Measurements from ENCODE around the gene SCPEP1. TPM values are rescaled to one million over a fixed set of nuclear protein-coding genes. Genes with fewer than 3 reads are reported as not detected.
"Not testable (repeated sequence)": the region's sequence is repeated elsewhere in the genome, so short reads cannot be mapped to it uniquely, and the experiment has no call there.

The SCPEP1 gene
- total RNA-seq, 1 experiment from 2014 or later = 19.4 TPM

GRCh38 chr17:56978441-56979090 lies 635 bp downstream of the SCPEP1 start:
- Histone ChIP-seq H3K36me3 (ENCODE audit: low read depth) (no peaks in the 10 kb centered on the region), H3K9me2 (ENCODE audit: insufficient read depth) (no peaks in the 10 kb centered on the region), H3K27me3 (ENCODE audit: insufficient read depth, low read depth) (no peaks in the 10 kb centered on the region), H3K79me2 (ENCODE audit: low read depth) (no peaks in the 10 kb centered on the region), H4K20me1 (ENCODE audit: insufficient read depth) (no peaks in the 10 kb centered on the region), H3K4me3 (peak overlapping the region; percentile 67), H3K4me2 (peak overlapping the region; percentile 85), H2AFZ (peak overlapping the region; percentile 82), H3K4me1 (replicated peaks; ENCODE audit: insufficient read depth) (peaks cover 44% of the 10 kb centered on the region), H3F3A (ENCODE audit: insufficient read depth, low read depth) (peaks cover 21% of the 10 kb centered on the region), H3K27ac (peak overlapping the region; percentile 36), H3K9me3 (ENCODE audit: insufficient read depth, low read depth) (no peaks in the 10 kb centered on the region)
- POLR2A ChIA-PET (ENCODE audit: unreplicated experiment) = interaction anchor here (0.5 kb wide), 1 partner anchor 108 kb away, joined by 5 read pairs; no protein-coding TSS in a partner anchor
- intact Hi-C loops (cut with micrococcal nuclease; ENCODE audit: unreplicated experiment) = no loop called here
- CTCF ChIA-PET = interaction anchor here (0.6 kb wide), 2 partner anchors 15 to 878 kb away, joined by 4 to 8 read pairs; no protein-coding TSS in a partner anchor
- peak in 1 of 2 experiments; percentile 45 for DNase-seq
- TF ChIP-seq CTCF (conservative IDR thresholded peaks at IDR 0.05) (no peak), EZH2 (IDR thresholded peaks at IDR 0.05; ENCODE audit: low read depth) (no peak)
- TSS peak; percentile 50 for BruUV-seq (replicated peaks)

- DNase-seq = no peak
- Histone ChIP-seq H4K20me1 (ENCODE audit: insufficient read depth) (no peaks in the 10 kb centered on the region), H3K79me2 (ENCODE audit: low read depth) (no peaks in the 10 kb centered on the region), H3K36me3 (ENCODE audit: low read depth) (no peaks in the 10 kb centered on the region), H3K9me3 (ENCODE audit: insufficient read depth, low read depth) (no peaks in the 10 kb centered on the region), H3K27me3 (ENCODE audit: insufficient read depth, low read depth) (no peaks in the 10 kb centered on the region), H3K9me2 (ENCODE audit: insufficient read depth) (no peaks in the 10 kb centered on the region), H3K27ac (peak overlapping the region; percentile 36), H3F3A (ENCODE audit: insufficient read depth, low read depth) (peaks cover 16% of the 10 kb centered on the region), H2AFZ (peak overlapping the region; percentile 82; the same call in 1 of the 2 replicates), H3K4me2 (peak overlapping the region; percentile 85), H3K4me3 (peak overlapping the region; percentile 67; the same call in 1 of the 2 replicates), H3K4me1 (replicated peaks; ENCODE audit: insufficient read depth) (peaks cover 39% of the 10 kb centered on the region)
- BruUV-seq (replicated peaks) = no TSS peak
- TF ChIP-seq CTCF (conservative IDR thresholded peaks at IDR 0.05) (no peak), EZH2 (IDR thresholded peaks at IDR 0.05; ENCODE audit: low read depth) (no peak)
- ChIA-PET POLR2A (ENCODE audit: unreplicated experiment) (no interaction called here), CTCF (no interaction called here)
- intact Hi-C loops (cut with micrococcal nuclease; ENCODE audit: unreplicated experiment) = no loop called here
Measured at GRCh38 chr17:56979091-56979480, 1.2 kb downstream of the SCPEP1 start.

- Histone ChIP-seq H2AFZ (peak overlapping the region; percentile 25; the same call in 1 of the 2 replicates), H3K4me1 (replicated peaks; ENCODE audit: insufficient read depth) (peaks cover 37% of the 10 kb centered on the region), H3K27ac (peak overlapping the region; percentile 34; the same call in 1 of the 2 replicates), H3K4me3 (peak overlapping the region; percentile 42; the same call in 1 of the 2 replicates), H3F3A (ENCODE audit: insufficient read depth, low read depth) (peaks cover 16% of the 10 kb centered on the region), H3K4me2 (peak overlapping the region; percentile 63)
- H3K9me2 ChIP-seq (ENCODE audit: insufficient read depth); DNase-seq; H3K36me3 ChIP-seq (ENCODE audit: low read depth); CTCF ChIA-PET; BruUV-seq (replicated peaks); intact Hi-C loops (cut with micrococcal nuclease; ENCODE audit: unreplicated experiment); POLR2A ChIA-PET (ENCODE audit: unreplicated experiment); H3K9me3 ChIP-seq (ENCODE audit: insufficient read depth, low read depth); H3K27me3 ChIP-seq (ENCODE audit: insufficient read depth, low read depth); H3K79me2 ChIP-seq (ENCODE audit: low read depth); H4K20me1 ChIP-seq (ENCODE audit: insufficient read depth): not testable (repeated sequence)
Measured at GRCh38 chr17:56980526-56980925, 2.6 kb downstream of the SCPEP1 start.

Measured in PC-9 (cell line).